A549 (cell line): ENCODE results near the gene PSME3.

Experiments used
- POLR2A ChIP-seq: IDR thresholded peaks from 2 replicates; pipeline ENCODE4 v1.6.1; 2012; ENCODE audit warnings: mild to moderate bottlenecking, low read length
- TF ChIP-seq, protein P1 (sequence below): fragments of 450-650 bp; IDR thresholded peaks from 2 replicates; pipeline ENCODE4 v1.6.1; 2014; ENCODE audit warnings: antibody characterized with exemption
- TF ChIP-seq, protein P2 (sequence below): fragments of >200 bp; sonication (Bioruptor Twin); formaldehyde crosslinking; IDR thresholded peaks from 3 replicates; pipeline ENCODE4 v1.5.1; 2016

DNA sequence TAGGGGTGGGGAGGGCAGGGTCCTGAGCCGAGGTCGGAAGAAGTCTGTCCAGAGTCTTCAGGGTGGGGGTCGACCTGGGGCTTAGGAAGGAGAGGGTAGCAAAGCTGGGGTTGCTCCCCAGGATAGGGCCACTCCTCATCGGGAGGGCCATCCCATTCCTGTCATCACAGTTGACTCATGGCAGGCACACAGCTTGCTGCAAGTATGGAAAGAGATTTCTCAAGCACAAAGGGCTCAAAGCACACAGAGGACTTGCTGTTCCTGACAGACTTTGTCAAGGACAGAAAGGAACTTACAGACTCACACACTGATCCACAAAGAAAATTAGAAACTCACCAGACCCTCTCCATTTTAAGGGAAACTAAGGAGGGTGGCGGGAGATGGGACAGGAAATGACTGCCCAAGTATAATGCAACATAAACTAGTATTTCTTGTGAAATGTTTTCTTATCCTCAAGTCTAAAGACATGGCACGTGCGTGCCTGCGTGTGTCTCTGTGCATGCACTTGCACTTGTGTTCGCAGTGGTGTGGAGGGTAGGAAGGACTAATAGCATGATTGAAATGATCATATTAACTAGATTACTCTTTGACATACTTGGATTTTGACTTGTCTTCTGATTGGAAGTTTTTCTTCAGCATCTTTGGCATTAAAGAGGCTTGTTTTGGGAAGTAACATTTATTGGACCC lies 13.5 kb downstream of the PSME3 start:
- TF ChIP-seq, protein P1, sequence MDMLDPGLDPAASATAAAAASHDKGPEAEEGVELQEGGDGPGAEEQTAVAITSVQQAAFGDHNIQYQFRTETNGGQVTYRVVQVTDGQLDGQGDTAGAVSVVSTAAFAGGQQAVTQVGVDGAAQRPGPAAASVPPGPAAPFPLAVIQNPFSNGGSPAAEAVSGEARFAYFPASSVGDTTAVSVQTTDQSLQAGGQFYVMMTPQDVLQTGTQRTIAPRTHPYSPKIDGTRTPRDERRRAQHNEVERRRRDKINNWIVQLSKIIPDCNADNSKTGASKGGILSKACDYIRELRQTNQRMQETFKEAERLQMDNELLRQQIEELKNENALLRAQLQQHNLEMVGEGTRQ, result no peak
- TF ChIP-seq, protein P2, sequence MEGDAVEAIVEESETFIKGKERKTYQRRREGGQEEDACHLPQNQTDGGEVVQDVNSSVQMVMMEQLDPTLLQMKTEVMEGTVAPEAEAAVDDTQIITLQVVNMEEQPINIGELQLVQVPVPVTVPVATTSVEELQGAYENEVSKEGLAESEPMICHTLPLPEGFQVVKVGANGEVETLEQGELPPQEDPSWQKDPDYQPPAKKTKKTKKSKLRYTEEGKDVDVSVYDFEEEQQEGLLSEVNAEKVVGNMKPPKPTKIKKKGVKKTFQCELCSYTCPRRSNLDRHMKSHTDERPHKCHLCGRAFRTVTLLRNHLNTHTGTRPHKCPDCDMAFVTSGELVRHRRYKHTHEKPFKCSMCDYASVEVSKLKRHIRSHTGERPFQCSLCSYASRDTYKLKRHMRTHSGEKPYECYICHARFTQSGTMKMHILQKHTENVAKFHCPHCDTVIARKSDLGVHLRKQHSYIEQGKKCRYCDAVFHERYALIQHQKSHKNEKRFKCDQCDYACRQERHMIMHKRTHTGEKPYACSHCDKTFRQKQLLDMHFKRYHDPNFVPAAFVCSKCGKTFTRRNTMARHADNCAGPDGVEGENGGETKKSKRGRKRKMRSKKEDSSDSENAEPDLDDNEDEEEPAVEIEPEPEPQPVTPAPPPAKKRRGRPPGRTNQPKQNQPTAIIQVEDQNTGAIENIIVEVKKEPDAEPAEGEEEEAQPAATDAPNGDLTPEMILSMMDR, result no peak
- no peak for TF ChIP-seq POLR2A
